GM21717 (cell line): Measurements from ENCODE around the gene ADGB.
A peak's percentile ranks its signal among the peaks of the same experiment; 100 is the strongest.
"Not testable (repeated sequence)": the region's sequence is repeated elsewhere in the genome, so short reads cannot be mapped to it uniquely, and the experiment has no call there.

Source experiments
- ATAC-seq: cut with Tn5 transposase; IDR thresholded peaks from one replicate; pipeline ENCODE4 v1.9.1; 2021; ENCODE audit warnings: mild to moderate bottlenecking, moderate library complexity; ENCODE audit not compliant: unreplicated experiment

The ADGB gene

DNA sequence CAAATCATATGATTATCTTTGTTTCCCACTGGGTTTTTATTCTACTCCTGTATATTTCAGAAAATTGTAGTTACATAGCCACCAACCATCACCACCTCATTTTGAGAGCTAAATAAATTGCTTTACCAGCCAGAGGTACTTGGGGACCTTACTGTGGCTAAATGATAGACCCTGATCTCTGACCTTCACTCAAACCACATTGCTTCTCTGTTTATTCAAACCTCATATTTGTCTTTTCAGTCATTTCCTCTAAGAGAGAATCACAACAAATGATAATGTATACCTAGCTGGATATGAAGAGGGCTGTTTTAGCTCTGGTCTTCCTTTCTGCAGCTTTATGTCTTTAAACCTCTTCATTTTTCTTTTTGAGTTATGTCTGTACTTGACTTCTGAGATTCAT is 142.8 kb downstream of the ADGB start:
- ATAC-seq, result no peak

DNA sequence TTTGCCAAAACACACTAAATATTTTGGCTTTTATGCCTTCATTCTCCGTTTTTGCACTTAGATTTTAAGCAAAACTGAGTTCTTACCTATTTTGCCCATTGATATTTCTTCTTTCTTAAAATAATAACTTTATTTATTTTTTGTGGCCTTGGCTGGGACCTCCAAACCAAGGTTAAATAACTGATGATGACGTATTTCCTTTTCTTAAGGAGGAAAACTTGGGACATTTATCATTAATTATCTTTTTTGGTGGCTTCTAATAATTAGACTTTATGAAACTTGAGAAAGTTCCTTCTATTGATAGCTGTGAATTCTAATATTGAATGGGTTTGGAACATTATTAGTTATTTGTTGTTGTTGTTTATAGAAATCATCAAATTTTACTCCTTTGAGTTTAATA is 154.5 kb downstream of the ADGB start:
- ATAC-seq, result no peak

DNA sequence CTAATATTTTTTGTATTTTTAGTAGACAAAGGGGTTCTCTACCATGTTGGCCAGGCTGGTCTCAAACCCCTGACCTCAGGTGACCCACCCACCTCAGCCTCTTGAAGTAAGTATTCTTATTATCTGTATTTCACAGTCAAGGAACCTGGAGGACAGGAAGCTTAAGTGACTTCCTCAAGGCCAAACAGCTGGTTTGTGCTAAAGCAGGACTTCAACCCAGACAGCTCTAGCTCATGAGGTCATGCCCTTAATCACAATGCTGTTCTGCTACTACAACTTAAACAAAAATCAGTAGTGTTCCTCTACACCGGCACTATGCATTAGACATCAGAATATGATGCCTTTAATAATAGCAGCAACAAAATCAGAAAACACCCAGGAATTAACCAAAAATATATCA is 168.9 kb downstream of the ADGB start:
- no peak for ATAC-seq

DNA sequence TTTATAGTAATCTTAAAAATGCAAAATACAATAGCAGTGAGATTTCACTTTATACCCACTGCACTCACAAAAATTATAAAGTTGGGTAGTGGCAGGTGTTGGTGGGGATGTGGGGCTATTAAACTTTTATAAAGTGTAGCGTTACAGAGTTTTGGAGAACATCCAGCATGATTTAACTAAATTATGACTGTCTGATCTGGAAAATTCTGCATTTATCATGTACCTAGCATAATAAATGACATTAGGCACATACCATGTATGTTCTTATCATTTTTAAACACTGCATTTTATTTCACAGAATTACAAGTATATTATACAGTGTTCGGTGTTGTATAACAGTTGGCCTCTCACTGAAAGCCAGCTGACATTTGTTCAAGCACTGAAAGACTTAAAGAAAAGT is 169.9 kb downstream of the ADGB start:
- no peak for ATAC-seq

DNA sequence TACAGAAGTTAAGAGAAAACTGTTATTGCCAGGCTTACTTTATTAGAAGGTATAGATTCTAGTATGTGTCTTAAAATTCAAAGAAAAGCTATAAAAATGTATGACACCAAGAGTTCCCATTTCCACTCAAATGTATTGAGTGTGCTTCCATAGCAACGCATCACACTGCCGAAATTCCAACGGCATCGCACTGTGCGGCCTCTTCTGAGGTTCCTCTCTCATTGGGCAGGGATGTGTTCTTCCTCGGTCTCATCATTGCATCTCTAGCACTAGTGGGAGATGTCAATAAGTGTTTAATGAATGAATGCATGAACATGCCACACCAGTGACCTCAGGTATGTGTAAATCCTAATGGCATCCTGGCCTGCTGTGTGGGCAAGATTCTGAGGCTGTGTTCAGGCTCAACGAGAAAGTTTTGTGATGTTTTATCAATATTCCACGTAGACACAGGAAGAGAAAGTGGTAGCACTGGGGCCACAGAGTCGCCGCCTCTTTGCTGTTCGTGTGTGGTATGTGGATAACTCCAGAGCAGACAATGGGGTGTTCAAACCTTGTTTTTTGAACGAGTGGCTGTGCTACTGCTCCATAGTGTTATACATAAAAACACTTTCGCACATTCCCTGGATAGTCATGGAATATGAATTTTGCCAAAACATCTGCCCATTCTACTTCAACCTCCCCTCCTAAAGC is 171.6 kb downstream of the ADGB start:
- no peak for ATAC-seq

DNA sequence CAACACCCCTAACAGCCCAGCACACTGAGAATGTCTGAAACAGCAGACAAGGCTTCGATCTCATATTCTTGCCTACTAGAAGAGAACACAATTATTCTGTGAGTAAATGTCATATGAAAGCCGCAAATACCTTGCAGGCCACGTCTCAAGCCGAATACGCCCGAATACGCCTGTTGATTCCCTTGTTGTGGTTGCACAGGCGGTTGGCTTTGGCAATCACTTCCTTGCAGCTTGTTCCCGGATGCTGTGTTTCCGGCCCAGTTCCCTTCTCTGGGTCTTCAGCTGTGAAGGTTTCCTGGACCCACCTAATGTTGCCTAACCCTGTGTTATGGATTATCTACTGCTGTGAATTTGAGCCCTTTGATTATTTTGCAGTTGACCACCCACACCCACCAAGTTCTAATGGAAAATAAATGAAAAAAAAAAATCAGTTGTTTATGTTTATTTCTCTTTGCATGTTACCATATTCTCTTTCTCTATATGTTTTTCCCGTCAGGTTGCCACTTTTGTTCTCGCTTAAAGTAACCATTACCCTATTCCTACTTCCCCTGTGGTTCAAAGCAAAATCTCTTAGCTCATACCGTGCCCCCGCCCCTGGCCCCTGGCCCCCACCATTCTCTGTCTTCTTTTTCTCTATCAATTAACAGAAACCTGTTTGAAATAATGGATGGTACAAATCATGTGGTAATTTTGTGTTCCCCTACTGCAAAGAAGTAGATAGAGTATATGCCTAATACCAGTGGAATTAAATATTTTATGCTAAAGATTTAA is 172.4 kb downstream of the ADGB start:
- ATAC-seq, result peak; percentile 64

DNA sequence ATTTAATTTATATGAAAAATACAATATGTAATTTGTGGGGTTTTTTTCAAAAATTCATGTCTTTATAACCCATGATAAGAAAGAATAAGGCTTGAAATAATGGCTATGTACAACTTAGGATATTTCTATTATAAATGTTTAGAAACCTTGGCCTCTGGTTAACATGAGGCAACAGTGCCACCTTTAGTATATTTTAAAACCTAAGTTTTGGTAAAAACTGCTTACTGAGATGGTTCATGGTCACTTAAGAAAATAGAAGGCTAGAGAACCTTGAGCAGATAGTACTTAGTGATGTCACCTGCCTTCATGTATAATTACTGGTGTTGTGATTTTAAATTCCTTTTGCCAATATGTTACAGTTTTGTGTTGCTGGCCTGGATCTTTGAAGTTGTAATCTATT is 176.4 kb downstream of the ADGB start:
- no peak for ATAC-seq

DNA sequence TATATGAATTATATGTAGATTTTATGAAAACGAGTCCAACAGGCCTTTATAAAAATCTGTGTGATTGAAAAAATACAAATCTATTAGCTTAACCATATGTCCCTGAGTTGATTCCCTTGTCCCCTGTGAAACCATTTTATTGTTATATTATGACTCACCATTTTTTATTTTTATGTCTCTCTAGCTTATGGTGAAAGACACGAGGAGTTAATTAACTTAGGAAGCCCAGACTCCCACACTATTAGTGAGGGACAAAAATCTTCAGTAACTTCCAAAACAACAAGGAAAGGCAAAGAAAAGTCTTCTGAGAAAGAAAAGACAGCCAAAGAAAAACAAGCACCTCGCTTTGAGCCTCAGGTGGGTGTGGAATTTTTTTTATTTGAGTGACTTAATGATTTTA is 183.1 kb downstream of the ADGB start:
- no peak for ATAC-seq

DNA sequence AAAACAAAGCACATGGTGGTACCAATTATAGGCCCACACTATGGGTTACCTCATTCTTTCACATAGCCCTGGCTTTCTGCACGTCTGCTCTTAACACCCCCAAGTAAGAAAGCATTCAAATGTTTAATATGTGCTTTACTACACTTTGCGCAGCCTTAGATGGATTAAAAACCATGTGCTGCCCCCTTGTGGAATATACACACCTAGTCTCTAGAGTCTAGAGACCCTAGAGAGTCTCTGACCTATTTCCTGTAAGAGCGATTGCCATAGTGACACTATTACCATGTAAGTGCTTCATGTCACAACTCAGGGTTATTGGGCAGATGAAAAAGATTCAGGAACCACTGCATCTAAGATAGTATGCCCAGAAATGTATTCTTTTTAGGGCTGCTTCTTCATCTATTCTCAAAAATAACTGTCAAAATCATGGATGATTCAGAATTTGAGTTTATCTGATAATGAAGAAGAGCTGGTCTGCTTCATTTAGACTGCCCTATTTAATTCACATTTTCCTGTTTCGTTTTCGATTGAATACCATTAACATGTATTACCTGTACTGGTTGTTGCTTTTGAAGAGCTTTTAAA is 186.3 kb downstream of the ADGB start:
- ATAC-seq, result peak; percentile 94

DNA sequence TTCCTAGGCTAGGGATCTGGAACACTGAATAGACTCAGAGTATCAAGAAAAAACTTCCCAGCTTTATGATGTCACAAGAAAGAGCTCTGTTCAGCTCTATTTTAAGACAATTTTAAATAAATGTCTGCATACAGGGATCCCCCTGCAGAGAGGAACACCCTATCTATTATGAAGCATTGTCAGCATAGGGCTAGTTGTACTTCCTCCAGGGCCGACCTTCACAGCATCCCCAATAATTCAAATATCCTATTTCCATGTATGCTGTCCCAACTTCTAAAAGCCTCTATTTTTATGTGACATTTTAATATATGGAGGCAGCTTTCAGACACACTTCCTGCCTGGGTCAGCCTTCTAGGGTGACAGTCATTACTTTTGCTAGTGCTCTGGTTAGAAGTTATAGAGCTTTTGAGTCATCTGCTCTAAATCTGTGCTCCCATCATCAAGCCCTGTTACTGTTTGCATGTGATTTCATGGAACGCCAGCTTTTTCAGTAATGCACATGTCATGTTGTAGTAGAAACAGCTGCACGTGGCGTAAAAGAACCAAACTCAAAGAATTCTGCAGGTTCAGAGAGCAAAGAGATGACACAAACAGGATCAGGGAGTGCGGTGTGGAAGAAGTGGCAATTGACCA is 189.2 kb downstream of the ADGB start:
- no peak for ATAC-seq

DNA sequence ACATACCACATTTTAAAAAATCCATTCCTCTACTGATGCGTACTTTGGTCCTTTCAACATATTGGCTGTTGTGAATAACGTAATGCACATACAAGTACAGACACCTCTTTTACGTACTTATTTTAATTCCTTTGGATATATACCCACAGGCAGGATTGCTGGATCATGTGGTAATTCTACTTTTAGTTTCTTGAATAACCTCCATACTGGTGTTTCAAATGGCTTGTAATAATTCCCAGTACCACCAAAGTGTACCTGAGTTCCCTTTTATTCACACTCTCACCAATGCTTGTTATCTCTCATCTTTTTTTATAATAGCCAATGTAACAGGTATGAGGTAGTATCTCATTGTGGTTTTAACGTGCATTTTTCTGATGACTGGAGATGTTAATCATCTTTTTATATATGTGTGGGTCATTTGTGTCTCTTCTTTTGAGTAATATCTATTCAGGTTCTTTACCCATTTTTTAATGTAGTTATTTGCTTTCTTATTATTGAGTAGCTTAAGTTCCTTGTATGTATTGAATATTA is 191.9 kb downstream of the ADGB start:
- ATAC-seq, result no peak

DNA sequence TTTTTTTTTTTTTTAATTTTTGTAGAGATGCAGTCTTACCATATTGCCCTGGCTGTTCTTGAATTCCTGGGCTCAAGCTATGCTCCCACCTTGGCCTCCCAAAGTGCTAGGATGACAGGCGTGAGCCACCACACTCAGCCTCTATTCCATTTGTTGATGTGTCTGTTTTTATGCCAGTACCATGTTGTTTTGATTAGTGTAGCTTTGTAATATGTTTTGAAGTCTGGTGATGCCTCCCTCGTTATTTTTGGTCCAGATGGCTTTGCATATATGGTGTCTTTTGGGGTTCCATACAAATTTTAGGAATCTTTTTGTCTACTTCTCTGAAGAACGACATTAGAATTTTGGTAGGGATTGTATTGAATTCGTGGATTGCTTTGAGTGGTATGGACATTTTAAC is 193.2 kb downstream of the ADGB start:
- ATAC-seq, result no peak

DNA sequence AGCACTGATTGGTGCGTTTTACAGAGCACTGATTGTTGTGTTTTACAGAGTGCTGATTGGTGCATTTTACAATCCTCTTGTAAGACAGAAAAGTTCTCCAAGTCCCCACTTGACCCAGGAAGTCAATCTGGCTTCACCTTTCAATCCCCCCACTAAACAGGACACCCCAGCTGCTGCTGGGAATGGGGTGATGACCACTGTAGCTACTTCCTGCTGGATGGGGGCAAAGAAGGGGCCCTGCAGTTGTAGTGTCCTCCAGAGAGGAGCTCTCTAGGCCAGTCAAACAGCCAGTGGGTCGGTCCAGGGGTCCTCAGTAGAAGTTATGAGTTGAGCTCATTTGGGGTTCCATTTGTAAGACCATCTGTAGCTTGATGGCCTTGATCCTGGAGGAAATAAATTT is 194.4 kb downstream of the ADGB start:
- ATAC-seq, result not testable (repeated sequence)

DNA sequence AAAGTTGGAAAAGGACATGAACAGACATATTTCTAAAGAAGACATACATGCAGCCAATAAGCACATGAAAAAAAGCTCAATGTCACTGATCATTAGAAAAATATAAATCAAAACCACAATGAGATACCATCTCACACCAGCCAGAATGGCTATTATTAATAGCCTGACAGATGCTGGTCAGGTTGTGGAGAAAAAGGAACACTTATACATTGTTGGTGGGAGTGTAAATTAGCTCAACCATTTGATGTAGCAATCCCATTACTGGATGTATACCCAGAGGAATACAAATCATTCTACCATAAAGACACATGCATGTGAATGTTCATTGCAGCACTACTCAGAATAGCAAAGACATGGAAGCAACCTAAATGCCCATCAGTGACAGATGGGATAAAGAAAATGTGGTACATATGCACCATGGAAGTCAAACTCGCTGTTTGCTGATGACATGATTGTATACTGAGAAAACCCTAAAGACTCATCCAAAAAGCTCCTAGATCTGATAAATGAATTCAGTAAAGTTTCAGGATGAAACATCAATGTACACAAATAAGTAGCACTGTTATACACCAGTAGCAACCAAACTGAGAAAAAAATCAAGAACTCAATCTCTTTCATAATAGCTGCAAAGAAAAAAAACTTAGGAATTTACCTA is 196.8 kb downstream of the ADGB start:
- no peak for ATAC-seq

DNA sequence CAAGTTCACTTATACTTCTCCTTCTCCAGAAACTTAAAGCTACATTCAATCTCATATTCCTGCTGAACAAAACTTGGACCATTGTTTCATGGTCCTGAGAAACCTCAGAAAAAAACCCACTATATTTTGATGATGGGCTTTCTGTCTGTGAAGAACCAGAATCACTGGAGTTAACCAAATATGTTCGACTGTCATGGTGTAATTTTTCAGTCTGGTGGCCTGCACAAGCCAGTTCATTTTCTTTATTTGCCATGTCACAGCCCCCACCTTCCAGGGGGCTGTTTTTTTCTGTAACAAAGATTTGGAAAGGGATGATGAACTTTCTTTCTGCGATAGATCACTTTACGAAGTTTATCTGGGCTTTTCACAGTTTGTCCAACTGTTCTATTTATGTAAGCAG is 204.4 kb downstream of the ADGB start:
- ATAC-seq, result not testable (repeated sequence)

DNA sequence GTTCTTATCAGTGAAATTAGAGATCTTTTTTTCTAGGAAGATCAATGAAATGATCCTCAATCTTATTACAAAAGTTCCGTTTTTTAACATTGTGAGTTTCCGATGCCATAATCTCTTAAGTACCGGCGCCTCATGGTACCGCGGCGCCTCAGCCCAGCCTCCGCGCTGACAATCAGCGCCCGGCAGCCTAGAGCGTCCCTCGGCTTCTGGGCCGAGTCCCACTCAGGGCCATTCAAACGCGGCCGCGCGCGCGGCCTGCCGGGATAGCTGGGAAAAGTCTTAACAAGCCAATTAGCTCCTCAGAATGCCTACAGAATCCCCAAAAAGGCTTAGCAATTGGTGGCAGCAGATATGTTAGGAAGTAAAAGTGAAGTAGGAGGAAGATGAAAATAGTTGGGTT is 204.8 kb downstream of the ADGB start:
- ATAC-seq, result no peak

DNA sequence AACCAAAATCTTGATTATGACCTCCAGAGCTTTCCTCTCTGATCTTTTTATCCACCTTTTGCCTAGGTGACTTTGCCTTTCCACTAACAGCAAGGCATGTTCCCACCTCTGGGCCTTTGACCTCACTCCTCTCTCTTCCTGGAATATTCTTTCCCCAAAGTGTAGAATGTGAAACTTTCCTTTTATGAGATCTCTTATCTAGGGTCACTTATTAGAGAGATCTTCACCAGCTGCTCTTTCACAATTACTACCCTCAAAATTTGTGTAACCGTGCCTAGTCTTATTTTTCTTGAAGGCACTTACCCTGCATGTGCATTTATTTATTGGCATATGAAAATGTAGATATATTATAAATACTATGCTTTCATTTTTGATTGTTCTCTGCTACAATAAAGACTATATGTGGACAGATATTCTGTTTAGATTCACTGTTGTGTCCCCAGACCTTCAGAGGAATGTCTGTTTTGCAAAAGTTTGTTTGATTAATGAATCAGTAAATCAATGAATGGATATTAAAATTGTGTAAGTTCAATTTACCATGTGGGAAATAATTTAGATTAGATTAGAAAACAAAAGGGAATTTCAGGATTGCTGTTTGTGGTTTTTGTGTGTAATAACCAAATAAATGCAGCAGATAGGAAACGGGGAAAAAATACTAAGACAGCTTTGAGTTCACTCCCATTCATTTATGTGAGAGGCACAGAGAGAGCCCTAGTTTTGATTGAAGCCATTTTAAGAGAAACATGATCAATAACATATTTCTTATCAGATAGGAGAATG is 207.0 kb downstream of the ADGB start:
- no peak for ATAC-seq

DNA sequence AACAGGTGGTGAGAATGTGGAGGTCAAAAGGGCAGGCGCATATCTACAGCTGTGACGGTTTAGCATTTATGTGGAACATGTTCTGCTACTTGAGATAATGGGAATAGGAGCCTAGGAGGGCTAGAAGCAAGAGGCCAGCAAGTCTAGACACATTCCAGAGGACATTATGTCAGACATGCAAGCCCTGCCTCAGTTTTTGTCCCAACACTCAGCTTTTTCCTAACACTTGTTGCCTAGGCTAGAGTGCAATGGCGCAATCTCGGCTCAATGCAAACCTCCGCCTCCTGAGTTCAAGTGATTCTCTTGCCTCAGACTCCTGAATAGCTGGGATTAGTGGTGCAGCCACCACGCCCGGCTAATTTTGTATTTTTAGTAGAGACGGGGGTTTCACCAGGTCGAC is 210.2 kb downstream of the ADGB start:
- ATAC-seq, result not testable (repeated sequence)

DNA sequence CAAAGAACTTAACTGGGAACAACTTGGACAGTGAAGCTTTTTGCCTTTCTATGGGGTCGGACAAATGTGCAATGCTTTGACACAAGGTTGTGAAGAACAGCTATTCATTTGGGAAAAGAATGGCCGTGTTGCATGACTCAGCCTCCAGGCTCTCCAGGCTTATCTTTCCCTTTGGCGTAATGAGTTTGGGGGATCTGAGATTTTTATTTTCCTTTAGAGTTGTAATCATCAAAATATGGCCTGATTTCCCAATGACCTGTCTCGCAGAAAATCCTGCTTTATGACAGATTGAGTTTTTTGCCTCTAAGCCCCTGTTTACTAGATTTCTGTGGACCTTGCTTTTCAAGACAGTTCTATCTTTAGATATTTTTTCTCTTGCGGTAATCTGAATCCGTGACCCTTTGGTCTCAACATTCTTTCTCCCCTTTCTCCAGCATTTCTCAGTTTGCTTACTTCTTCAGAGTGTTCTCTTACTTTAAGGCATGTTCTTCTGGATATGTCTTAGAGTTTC is 214.1 kb downstream of the ADGB start:
- ATAC-seq, result not testable (repeated sequence)

DNA sequence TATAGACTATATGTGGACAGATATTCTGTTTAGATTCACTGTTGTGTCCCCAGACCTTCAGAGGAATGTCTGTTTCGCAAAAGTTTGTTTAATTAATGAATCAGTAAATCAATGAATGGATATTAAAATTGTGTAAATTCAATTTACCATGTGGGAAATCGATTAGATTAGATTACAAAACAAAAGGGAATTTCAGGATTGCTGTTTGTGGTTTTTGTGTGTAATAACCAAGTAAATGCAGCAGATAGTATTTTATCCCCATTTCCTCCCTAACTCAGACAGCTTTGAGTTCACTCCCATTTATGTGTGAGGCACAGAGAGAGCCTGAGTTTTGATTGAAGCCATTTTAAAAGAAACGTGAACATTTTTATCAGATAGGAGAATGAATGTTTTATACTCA is 214.8 kb downstream of the ADGB start:
- ATAC-seq, result no peak
